ENCODE results near the gene CLEC4E. TPM values are rescaled to one million over a fixed set of nuclear protein-coding genes. Genes with fewer than 3 reads are reported as not detected.
A peak's percentile ranks its signal among the peaks of the same experiment; 100 is the strongest.
"Not testable (repeated sequence)": the region's sequence is repeated elsewhere in the genome, so short reads cannot be mapped to it uniquely, and the experiment has no call there.

The CLEC4E gene
- total RNA-seq, 2 donors from 2014 or later: not detected

DNA sequence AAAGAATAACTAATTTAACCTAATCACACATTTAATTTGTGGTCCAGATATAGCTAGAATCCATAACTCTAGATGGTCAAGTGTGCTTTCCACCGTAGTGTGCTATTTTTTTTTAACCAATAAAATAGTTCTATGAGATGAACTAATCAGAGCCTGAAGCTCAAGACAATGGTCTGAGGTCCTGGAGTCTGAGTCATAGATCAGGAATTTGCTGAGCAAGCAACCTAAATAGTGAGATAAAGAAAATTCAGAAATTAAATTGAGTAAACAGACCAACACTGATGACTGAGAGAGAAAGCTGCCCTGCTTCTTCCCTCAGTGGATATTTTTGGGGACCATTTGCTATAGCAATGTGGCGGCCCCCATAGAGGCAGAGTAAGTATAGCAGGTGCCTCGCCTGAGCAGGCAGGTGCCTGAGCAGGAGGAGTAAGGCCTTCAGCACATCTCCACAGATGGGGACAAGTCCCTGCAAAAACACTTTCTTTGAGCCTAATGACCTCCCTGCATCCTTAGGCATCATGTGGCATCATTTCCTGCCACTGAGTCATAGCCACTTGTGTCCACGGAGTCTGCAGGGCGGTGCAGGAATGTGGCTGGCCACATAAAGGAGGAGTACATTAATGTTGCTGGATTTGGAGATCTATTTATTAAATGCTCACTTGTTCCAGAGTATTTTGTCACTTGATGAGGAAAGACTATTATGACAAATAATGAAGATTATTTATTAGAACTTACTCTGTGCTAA is 13.9 kb upstream of the CLEC4E start:
- H3K27me3 Mint-ChIP-seq: no peaks in the 10 kb centered on the region
- no peak overlapping the region for H3K4me3 Mint-ChIP-seq
- no peaks in the 10 kb centered on the region for H3K36me3 Mint-ChIP-seq (ENCODE audit: low read depth)
- ATAC-seq (replicated peaks): no peak
- no peak overlapping the region for H3K27ac Mint-ChIP-seq
- no peaks in the 10 kb centered on the region for H3K4me1 Mint-ChIP-seq
- no peaks in the 10 kb centered on the region for H3K9me3 Mint-ChIP-seq

DNA sequence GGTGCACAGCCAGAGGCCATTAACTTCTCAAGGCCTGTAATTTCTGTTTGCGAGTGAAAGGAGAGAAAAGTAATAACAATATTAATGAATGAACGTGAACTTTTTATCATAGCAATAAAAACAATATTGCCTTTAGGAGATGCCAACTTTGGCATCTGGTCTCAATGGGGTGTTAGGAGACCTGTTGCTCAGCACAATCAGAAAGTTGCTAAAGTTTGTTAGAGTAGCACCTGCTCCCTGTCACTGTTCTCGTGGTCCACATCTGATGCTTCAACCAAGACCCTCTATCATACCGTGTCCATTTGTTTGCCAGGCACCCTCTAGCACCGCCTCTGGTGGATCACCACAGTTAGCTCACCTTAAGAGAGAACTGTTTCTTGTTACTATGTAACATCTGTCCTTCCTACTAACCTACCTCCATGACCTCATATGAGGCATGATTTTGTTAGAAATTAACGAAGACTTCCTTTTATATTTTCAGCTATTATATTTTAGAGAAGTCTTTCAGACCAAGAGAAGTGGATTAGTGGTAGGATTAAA is 12.5 kb upstream of the CLEC4E start:
- no peak for ATAC-seq (replicated peaks)
- H3K9me3 Mint-ChIP-seq: no peaks in the 10 kb centered on the region
- no peaks in the 10 kb centered on the region for H3K4me1 Mint-ChIP-seq
- no peaks in the 10 kb centered on the region for H3K27me3 Mint-ChIP-seq
- H3K4me3 Mint-ChIP-seq: no peak overlapping the region
- H3K36me3 Mint-ChIP-seq (ENCODE audit: low read depth): no peaks in the 10 kb centered on the region
- H3K27ac Mint-ChIP-seq: no peak overlapping the region

DNA sequence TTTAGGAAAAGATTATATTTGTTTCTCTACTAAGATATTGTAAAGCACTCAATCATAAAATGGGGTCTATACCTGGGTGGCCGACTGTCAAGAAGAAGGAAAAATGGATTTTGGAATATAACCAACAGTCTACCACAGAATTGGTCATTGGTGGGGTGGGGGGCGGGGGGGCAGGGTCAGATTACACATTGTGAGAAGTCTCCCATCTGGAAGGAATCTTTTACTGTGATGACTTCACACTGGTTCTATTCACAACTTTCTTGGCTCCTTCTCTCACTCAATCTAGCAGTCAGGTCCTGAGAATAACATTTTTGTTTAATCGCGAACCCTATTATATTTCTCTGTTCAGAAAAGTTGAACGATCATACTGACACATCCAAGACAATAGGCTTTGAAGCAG is 8.7 kb upstream of the CLEC4E start:
- no peaks in the 10 kb centered on the region for H3K4me1 Mint-ChIP-seq
- no peak for ATAC-seq (replicated peaks)

DNA sequence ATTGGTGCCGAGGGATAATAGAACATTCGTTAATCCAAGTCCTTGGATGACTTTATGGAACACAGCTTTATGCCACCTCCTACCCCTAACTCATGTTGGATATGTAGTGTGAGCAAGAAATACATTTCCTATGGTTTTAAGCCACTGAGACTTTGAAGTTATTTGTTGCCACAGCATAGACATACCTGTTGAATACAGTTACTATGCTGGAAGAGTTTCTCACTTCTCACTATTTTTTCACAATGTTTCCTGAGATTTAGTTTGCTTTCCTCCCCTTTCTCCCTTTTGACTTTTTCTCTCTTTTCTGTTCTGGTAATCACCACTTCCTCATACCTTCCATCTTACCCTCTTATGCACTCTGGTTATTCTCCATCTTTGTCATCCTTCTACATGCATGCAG is 7.5 kb upstream of the CLEC4E start:
- H3K27ac Mint-ChIP-seq: no peak overlapping the region
- H3K27me3 Mint-ChIP-seq: peaks cover 3% of the 10 kb centered on the region
- H3K4me1 Mint-ChIP-seq: no peaks in the 10 kb centered on the region
- H3K36me3 Mint-ChIP-seq (ENCODE audit: low read depth): no peaks in the 10 kb centered on the region
- ATAC-seq (replicated peaks): peak; percentile 43
- H3K9me3 Mint-ChIP-seq: no peaks in the 10 kb centered on the region
- no peak overlapping the region for H3K4me3 Mint-ChIP-seq

More for the DNA sequence above, 8.7 kb upstream of the CLEC4E start:
- H3K27ac Mint-ChIP-seq: no peak overlapping the region
- H3K9me3 Mint-ChIP-seq: no peaks in the 10 kb centered on the region
- no peaks in the 10 kb centered on the region for H3K36me3 Mint-ChIP-seq (ENCODE audit: low read depth)
- H3K27me3 Mint-ChIP-seq: peaks cover 3% of the 10 kb centered on the region
- no peak overlapping the region for H3K4me3 Mint-ChIP-seq

DNA sequence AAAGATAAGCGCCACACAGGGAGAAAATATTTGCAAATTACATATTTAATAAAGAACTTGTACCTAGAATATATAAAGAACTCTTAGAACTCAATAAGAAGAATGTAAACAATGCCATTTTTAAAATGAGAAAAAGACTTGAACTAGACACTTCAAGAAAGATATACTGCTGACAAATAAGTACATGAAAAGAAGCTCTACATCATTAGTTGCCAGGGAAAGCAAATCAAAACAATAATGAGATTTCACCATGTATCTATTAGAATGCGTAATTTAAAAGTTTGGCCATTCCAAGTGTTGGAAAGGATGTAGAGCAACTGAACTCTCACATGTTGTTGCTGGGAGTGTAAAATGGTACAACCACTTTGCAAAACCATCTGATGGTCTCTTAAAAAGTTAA is 6.9 kb upstream of the CLEC4E start:
- H3K27me3 Mint-ChIP-seq: peaks cover 3% of the 10 kb centered on the region
- no peaks in the 10 kb centered on the region for H3K4me1 Mint-ChIP-seq
- ATAC-seq (replicated peaks): no peak
- no peak overlapping the region for H3K4me3 Mint-ChIP-seq
- no peak overlapping the region for H3K27ac Mint-ChIP-seq
- no peaks in the 10 kb centered on the region for H3K9me3 Mint-ChIP-seq
- H3K36me3 Mint-ChIP-seq (ENCODE audit: low read depth): no peaks in the 10 kb centered on the region

DNA sequence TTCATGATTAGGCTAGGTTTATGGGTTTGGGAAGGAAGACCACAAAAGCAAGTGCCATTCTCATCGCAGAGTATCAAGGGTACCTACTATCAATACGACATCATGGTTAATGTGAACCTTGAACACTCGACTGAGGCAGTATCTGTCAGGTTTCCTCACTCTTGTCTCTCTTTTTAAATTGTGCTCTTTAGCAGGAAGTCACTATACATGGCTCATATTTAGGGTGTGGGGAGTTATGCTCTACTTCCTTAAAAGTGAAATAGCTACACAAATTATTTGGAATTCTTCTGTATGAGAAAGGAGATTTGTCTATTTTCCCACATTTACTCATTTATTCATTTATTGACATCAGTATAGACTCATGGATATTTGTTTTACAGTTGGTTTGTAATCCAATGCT is 5.9 kb upstream of the CLEC4E start:
- no peak overlapping the region for H3K27ac Mint-ChIP-seq
- H3K36me3 Mint-ChIP-seq (ENCODE audit: low read depth): no peaks in the 10 kb centered on the region
- ATAC-seq (replicated peaks): no peak
- H3K4me3 Mint-ChIP-seq: no peak overlapping the region
- H3K27me3 Mint-ChIP-seq: peaks cover 5% of the 10 kb centered on the region
- peaks cover 3% of the 10 kb centered on the region for H3K4me1 Mint-ChIP-seq
- H3K9me3 Mint-ChIP-seq: no peaks in the 10 kb centered on the region

DNA sequence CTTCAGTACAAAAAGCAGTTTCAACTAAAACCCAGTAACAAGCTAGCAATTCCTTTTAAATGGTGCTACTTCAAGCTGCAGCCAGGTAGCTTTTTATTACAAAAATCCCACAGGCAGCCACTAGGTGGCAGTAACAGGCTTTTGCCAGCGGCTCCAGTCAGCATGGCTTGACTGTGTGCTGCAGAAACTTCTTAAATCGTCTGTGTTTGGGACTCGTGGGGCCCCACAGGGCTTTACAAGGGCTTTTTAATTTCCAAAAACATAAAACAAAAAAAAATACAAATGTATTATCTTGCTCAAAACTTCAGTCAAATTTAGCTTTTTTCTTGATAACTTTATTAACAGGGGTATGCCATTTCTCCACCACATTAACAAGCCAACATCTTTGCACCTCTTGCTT is 3.6 kb upstream of the CLEC4E start:
- H3K4me1 Mint-ChIP-seq: peaks cover 5% of the 10 kb centered on the region
- no peak overlapping the region for H3K27ac Mint-ChIP-seq
- H3K9me3 Mint-ChIP-seq: no peaks in the 10 kb centered on the region
- peak; percentile 62 for ATAC-seq (replicated peaks)
- no peaks in the 10 kb centered on the region for H3K36me3 Mint-ChIP-seq (ENCODE audit: low read depth)
- peaks cover 20% of the 10 kb centered on the region for H3K27me3 Mint-ChIP-seq
- no peak overlapping the region for H3K4me3 Mint-ChIP-seq

DNA sequence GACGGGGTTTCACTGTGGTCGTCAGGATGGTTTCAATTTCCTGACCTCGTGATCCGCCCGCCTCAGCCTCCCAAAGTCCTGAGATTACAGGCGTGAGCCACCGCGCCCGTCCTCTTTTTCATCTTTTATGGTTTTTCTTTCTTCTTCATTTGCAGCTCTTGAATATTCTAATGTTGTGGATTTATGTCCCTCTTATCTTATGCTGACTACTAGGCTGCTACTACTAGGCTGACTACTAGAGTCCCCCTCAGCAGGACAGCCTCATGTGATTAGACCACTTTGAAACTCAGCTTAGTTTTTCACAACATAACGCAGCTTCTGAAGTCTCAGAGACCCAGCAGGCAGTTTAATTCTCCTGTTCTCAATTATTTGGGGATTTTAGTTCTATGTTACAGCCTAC is 857 bp upstream of the CLEC4E start:
- Mint-ChIP-seq H3K4me1 (peaks cover 5% of the 10 kb centered on the region), H3K27ac (no peak overlapping the region), H3K27me3 (peaks cover 28% of the 10 kb centered on the region), H3K4me3 (peak overlapping the region; percentile 5), H3K9me3 (no peaks in the 10 kb centered on the region), H3K36me3 (ENCODE audit: low read depth) (no peaks in the 10 kb centered on the region)
- peak; percentile 61 for ATAC-seq (replicated peaks)

DNA sequence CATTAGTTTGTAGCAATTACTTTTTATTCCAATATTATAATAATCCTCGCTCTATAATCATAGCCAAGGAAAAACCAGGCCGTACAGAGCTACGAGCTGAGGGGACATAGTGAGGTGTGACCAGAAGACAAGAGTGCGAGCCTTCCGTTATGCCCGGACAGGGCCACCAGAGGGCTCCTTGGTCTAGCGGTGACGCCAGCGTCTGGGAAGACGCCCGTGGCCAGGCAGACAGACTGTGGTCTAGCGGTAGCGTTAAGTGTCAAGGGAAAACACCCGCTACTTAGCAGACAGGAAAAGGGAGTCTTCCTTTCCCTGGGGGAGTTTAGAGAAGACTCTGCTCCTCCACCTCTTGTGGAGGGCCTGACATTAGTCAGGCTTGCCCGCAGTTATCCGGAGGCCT is 2.9 kb downstream of the CLEC4E start:
- H3K4me1 Mint-ChIP-seq; ATAC-seq (replicated peaks); H3K4me3 Mint-ChIP-seq; H3K9me3 Mint-ChIP-seq; H3K36me3 Mint-ChIP-seq (ENCODE audit: low read depth); H3K27ac Mint-ChIP-seq: not testable (repeated sequence)
- peaks cover 30% of the 10 kb centered on the region for H3K27me3 Mint-ChIP-seq

DNA sequence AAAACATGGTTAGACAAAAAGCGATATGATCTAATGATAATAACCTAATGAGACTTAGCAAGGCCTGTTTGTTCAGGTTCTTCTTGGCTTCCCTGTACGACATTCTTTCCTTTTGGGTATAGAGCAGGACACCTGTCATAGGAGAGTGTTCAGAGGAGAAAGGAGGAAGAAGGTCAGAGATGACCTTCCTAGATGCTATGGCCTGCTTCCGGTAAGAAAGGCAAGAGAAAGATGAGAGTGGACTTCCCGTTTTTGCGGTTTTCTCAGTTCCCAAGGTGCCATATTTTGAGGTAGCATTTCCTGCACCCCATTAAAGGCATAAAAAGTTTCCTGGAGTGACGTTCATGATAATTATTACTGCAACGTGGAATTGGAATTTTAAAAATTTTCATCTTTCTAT is 8.7 kb downstream of the CLEC4E start:
- H3K27ac Mint-ChIP-seq: no peak overlapping the region
- no peaks in the 10 kb centered on the region for H3K36me3 Mint-ChIP-seq (ENCODE audit: low read depth)
- peaks cover 13% of the 10 kb centered on the region for H3K27me3 Mint-ChIP-seq
- no peak overlapping the region for H3K4me3 Mint-ChIP-seq
- no peaks in the 10 kb centered on the region for H3K4me1 Mint-ChIP-seq
- ATAC-seq (replicated peaks): no peak
- H3K9me3 Mint-ChIP-seq: no peaks in the 10 kb centered on the region

DNA sequence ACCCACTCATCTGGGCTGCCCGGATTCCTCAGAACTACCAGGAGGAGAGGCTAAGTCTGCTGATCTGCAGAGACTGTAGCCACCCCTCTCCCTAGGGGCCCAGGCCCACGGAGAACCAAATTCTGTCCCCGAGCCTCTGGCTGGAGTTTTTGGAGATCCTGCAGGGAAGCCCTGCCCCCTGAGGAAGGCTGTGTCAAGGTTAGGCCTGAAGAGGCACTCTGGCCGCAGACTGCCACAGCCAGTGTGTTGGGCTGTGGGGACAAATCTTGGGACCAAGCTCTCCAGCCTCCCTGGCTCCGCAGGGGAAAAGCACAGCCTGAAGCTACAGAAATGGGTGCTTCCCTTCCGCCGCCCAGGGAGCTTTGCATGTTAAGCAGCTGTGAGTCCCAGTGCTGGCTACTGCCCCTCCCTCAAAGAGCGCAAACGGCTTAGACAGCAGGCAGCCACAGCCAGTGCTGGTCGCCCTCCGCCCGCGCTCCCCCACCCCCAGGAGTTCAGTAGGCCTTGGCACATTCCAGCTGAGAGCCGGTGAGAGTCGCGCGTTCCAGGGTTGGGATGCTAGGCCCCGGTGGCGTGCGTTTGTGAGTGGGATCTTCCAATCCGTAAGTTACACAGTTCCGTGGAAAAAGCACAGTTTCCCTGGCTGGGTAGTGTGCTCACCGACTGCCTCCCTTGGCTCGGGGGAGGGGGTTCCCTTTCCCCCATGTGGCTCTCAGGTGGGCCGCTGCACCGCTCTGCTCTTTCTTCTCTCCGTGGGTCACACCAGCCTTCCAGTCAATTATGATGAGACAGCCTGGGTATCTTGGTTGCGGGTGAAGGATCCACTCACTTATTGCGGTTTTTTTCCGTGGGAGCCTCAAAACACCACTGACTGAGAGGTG is 13.2 kb downstream of the CLEC4E start:
- no peak overlapping the region for H3K4me3 Mint-ChIP-seq
- H3K27me3 Mint-ChIP-seq: peaks cover 28% of the 10 kb centered on the region
- H3K36me3 Mint-ChIP-seq (ENCODE audit: low read depth): no peaks in the 10 kb centered on the region
- ATAC-seq (replicated peaks): no peak
- H3K27ac Mint-ChIP-seq: no peak overlapping the region
- peaks cover 14% of the 10 kb centered on the region for H3K9me3 Mint-ChIP-seq
- no peaks in the 10 kb centered on the region for H3K4me1 Mint-ChIP-seq

DNA sequence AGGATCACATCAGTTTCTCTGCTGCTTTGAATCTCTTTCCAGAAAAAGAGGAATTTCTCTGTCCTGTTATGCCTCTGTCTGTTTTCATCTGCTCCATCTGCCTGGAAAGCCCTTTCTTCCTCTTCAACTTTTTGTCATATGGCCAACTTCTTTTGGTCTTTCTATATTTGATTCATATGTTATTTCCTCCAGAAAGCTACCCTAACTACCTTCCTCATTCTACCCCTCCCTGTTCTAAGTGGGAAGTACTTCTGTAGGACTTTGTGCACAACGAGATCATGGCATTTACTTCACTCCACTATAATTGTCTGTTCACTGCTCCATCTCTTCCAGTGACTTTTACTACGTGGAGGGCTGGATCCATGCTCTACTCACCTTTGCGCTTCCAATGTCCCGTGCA is 21.5 kb downstream of the CLEC4E start:
- Mint-ChIP-seq H3K36me3 (ENCODE audit: low read depth) (no peaks in the 10 kb centered on the region), H3K9me3 (no peaks in the 10 kb centered on the region), H3K27me3 (peaks cover 17% of the 10 kb centered on the region), H3K4me3 (no peak overlapping the region), H3K27ac (no peak overlapping the region), H3K4me1 (no peaks in the 10 kb centered on the region)
- ATAC-seq (replicated peaks): no peak

DNA sequence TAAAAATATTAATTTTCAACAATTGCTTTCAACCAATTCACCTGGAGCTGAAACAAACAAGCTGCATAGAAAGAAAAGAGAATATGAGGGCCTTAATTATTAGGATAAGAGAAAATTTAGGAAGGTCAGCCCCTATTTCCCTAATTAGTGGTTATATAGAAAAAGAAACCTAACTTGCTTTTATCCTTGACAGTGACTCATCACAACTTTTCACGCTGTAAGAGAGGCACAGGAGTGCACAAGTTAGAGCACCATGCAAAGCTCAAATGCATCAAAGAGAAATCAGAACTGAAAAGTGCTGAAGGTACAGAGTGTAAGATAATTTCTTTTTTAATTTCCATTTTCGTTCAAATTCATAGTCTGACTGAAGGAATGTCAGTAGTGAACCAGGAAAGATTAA is 22.7 kb downstream of the CLEC4E start:
- H3K27me3 Mint-ChIP-seq: peaks cover 22% of the 10 kb centered on the region
- no peaks in the 10 kb centered on the region for H3K4me1 Mint-ChIP-seq
- no peak for ATAC-seq (replicated peaks)
- no peaks in the 10 kb centered on the region for H3K36me3 Mint-ChIP-seq (ENCODE audit: low read depth)
- H3K9me3 Mint-ChIP-seq: no peaks in the 10 kb centered on the region
- H3K27ac Mint-ChIP-seq: no peak overlapping the region
- H3K4me3 Mint-ChIP-seq: no peak overlapping the region

DNA sequence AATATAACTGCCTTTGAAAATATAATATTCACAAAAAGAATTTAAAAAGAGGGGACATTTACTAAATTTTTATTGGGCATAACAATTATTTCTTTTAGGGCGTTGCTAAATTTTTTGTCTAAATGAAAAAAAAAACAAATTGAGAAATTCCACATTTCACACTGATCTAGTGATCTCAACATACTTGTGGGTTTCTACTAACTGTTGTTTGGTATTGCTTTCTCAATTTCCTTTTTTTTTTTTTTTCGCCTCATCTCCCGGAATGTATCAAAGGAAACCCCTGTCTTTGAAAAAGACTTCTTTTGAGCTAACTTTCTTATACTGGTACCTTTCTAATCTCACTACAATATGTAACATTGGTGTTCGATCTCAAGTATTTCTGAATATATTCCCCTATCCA is 27.4 kb downstream of the CLEC4E start, which contains the start of gene CLEC4D:
CLEC4D (plus strand) TSS at position 248 of the 400 bp plus-strand sequence. CDS start 230 bp downstream, outside the sequence.
- Mint-ChIP-seq H3K4me1 (no peaks in the 10 kb centered on the region), H3K27ac (no peak within 1 kb of the TSS), H3K4me3 (no peak within 1 kb of the TSS), H3K9me3 (no peaks in the 10 kb centered on the region), H3K27me3 (peaks cover 15% of the 10 kb centered on the region), H3K36me3 (ENCODE audit: low read depth) (no peaks in the 10 kb centered on the region)
- ATAC-seq (replicated peaks): no peak
